Measurements from ENCODE around the gene ARID1B.

The ARID1B gene

GRCh38 chr6:156857573-156857972, 80.4 kb downstream of the ARID1B start:
- no peak for DNase-seq

- no peak for DNase-seq
Observed at GRCh38 chr6:156859686-156860085, 82.5 kb downstream of the ARID1B start.

GRCh38 chr6:156862711-156863110, 85.5 kb downstream of the ARID1B start:
- DNase-seq, result no peak

- DNase-seq, result no peak
Observed at GRCh38 chr6:156863504-156863903, 86.3 kb downstream of the ARID1B start.

- no peak for DNase-seq
Observed at GRCh38 chr6:156864557-156864956, 87.4 kb downstream of the ARID1B start.

GRCh38 chr6:156865019-156865629, 87.9 kb downstream of the ARID1B start:
- no peak for DNase-seq

GRCh38 chr6:156866220-156867015, 89.2 kb downstream of the ARID1B start:
- no peak for DNase-seq

- DNase-seq, result no peak
Observed at GRCh38 chr6:156867121-156867520, 89.9 kb downstream of the ARID1B start.

- no peak for DNase-seq
Observed at GRCh38 chr6:156868385-156868784, 91.2 kb downstream of the ARID1B start.

- DNase-seq, result no peak
Observed at GRCh38 chr6:156869980-156870398, 92.8 kb downstream of the ARID1B start.

GRCh38 chr6:156870924-156871539, 93.9 kb downstream of the ARID1B start:
- DNase-seq, result no peak

- DNase-seq, result no peak
Observed at GRCh38 chr6:156872903-156873302, 95.7 kb downstream of the ARID1B start.

GRCh38 chr6:156873654-156874380, 96.6 kb downstream of the ARID1B start:
- no peak for DNase-seq

GRCh38 chr6:156875062-156875461, 97.9 kb downstream of the ARID1B start:
- no peak for DNase-seq

GRCh38 chr6:156876302-156876701, 99.1 kb downstream of the ARID1B start:
- DNase-seq, result no peak

GRCh38 chr6:156877126-156877863, 100.1 kb downstream of the ARID1B start:
- DNase-seq, result no peak

GRCh38 chr6:156878681-156879080, 101.5 kb downstream of the ARID1B start:
- DNase-seq, result no peak

GRCh38 chr6:156879186-156879585, 102.0 kb downstream of the ARID1B start:
- DNase-seq, result no peak

- no peak for DNase-seq
Observed at GRCh38 chr6:156879591-156879990, 102.4 kb downstream of the ARID1B start.

GRCh38 chr6:156880913-156881312, 103.7 kb downstream of the ARID1B start:
- DNase-seq, result no peak

GRCh38 chr6:156881687-156882629, 104.8 kb downstream of the ARID1B start:
- no peak for DNase-seq

Data from NCI-H1048 (cell line).